RPMI7951 (cell line): Measurements from ENCODE around the gene MAP6. TPM values are rescaled to one million over a fixed set of nuclear protein-coding genes. Genes with fewer than 3 reads are reported as not detected.

Source experiments
- DNase-seq: peaks from one replicate; pipeline ENCODE4 v3.0.0-alpha.2; 2012; ENCODE audit warnings: low read depth
- total RNA-seq: library from RNA; depleted of rRNA; stranded (reverse); fragments of >200 nt; shearing (Covaris generic); gene quantifications from 2 replicates; pipeline ENCODE4 v1.2.3, GENCODE V29; 2014

MAP6 gene
- total RNA-seq, 1 experiment from 2014 or later, result not detected

DNA sequence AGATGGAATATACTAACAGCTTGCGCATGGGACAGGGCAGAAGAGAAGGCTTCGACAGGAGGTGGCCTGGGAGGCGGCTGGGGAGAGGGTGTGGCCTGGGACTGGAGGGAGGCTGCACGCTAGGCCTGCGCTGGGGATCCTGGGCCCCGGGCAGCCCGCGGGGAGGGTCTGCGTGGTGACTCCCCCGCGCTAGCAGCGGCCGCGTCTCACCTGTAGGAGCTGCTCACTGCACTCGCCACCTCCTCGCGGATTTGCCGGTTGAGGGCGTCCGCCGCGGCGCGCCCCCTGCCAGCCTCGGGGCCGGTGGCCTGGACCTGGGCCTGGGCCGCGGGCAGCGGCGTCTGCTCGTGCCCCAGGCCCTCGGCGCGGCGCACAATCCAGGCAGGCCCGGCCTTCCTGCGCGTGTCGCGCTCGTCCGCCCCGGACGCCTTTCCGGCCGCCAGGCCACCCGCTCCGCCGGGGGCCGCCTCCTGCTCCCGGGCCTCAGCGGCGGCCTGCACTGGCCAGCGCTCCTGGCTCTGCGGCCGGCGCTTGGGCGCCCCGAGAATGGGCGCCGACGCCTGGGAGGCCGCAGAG is 1.5 kb downstream of the MAP6 start:
- no peak for DNase-seq

- DNase-seq, result no peak
These were observed 2.8 kb downstream of the MAP6 start for GRCh38 chr11:75665990-75666389.

- DNase-seq, result no peak
These were observed 3.7 kb downstream of the MAP6 start for GRCh38 chr11:75665126-75665525.

- DNase-seq, result no peak
These were observed 4.4 kb downstream of the MAP6 start for GRCh38 chr11:75664389-75664788.

DNA sequence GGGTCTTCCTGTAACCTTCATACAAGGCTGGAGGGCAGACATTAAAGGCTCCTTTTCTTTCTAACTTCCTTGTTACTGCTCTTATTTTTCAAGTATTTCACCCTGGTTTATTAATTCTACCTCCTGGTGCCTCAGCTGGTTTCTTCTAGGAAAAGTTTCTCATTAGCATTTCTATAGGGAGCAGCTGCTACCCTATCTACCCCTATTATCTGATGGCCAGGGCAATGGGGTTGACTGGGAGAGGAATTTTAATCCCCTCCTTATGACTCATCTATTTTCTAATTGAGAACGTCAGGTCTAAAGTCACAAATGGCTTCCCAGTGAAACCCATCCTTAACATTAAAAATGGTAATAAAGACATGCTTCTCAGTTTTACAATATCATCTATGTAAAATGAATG is 5.0 kb downstream of the MAP6 start:
- DNase-seq, result no peak

GRCh38 chr11:75659836-75660235 is 9.0 kb downstream of the MAP6 start:
- DNase-seq, result no peak

- no peak for DNase-seq
These were observed 12.7 kb downstream of the MAP6 start for GRCh38 chr11:75656044-75656727.

DNA sequence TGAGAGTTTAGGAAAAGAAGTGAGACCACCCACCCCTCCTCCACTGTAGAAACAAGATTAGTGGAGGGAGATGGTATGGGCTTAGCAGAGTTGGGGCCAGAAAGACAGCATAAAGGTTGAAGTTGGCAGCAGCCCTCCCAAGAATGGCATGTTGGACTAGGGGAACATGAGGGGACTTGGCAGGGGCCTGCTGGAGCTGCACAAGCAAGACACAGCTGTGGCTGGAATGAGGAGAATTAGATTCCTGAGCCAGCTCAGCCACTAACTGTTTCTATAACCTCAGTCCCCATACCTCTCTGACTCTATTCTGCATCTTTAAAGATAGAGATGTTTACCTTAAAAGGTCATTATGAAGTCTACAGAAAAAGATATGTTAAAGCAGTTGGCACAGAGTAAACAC is 13.2 kb downstream of the MAP6 start:
- DNase-seq, result no peak

GRCh38 chr11:75654314-75654713 is 14.5 kb downstream of the MAP6 start:
- no peak for DNase-seq

DNA sequence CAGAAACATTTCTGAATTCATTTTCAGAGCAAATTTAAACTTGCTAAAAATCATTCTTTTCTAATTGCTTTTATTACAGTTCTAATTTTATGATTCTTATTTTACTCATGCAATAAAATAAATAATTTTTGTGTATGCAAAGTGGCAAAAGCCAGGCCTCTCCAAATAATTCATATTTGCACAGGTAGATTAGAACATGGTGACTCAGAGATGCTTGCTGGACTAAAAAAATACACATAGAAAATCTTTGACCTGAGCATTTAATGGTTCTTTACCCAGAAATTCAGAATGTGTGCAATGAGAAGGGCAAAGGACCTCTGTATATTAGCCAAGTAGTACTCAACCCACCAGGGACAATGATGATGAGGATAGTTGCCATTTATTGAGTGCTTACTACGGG is 15.3 kb downstream of the MAP6 start:
- DNase-seq, result no peak

DNA sequence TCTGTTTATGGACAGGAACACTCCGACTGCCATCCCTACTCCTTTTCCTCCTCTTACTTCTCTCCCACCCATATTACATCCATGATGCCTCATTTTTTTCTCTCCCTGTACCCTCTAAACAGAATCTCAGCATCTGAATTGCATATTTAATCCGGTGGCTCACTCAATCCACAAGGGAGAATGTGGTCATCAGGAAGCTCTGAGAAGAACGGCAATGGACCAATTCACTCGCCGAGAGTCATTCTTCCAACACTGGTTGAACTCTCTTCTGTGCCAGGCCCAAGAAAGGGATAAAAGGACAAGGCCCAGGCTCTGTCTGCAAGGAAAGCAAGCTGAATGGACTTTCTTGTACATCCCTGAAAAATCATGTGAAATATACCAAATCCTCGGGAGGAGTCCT is 15.9 kb downstream of the MAP6 start:
- no peak for DNase-seq

DNA sequence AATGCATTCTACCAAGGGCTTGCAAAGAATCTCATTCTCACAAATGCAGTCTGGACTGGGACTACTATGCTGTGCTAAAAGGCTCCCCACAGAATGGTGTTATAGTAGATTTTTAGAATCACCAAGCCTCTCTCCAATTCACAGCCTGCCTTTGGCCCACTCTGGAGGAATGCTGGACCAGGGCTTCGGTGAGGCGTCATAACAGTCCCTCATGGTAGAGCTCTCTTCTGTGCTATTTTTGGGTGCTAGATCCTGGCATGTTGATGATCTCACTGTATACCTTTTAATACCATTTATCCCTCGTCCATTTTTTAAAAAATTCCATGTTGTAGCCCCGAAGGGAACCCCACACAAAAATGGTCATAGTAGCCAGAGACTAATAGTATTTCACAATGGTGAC is 17.6 kb downstream of the MAP6 start:
- no peak for DNase-seq

- DNase-seq, result no peak
These were observed 18.6 kb downstream of the MAP6 start for GRCh38 chr11:75650167-75650723.

GRCh38 chr11:75644946-75645345 is 23.9 kb downstream of the MAP6 start:
- DNase-seq, result no peak

- DNase-seq, result no peak
These were observed 24.5 kb downstream of the MAP6 start for GRCh38 chr11:75644370-75644769.

DNA sequence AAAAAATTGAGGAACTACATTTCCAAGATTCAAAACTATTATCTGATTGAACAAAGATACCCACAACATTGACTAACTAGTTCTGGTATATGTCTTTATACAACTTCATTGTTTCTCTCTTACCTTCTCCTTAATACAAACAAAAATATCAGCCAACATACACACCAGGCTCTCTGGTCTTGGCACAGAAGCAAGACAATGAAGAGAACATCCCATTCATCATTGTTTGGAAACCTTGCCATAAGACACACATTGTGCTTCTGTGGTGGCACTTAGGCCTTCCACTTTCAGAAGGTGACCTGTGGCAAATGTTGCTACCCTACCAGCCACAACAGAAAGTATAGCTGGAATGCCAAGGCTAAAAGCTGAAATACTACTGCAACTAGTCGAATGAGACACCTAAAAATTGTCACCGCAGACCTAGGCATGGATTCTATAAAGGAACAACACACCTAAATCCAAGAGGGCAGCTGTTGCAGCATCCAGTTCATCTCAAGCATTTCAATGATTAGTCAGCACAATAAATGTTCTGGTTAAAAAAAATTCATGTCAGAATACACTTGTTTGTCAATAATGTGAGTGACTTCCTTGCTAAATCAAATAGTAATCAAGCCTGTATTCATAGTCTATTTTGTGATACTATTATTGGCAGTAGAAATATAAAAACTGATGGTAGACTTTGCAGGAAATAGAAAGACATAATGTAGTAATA is 26.3 kb downstream of the MAP6 start:
- no peak for DNase-seq

GRCh38 chr11:75639762-75640181 is 29.1 kb downstream of the MAP6 start:
- peak; percentile 76 for DNase-seq

DNA sequence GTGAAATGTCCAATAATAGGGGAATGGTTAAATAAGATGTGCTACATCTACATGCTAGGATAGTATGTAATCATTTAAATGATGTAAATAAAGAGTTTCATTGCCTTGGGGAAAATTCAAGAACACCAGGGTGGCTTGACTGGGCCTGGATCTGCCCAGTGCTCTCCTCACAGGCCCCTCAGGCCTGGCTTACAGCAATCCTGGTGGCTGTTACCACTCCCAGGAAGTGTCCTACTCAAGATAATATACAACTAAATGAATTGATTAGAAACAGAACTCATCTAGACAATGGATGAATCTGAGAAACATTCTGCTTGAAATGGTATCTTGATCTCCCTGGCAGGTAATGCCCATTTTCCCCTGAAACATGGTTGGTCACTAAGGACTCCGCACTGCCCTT is 30.8 kb downstream of the MAP6 start:
- no peak for DNase-seq

DNA sequence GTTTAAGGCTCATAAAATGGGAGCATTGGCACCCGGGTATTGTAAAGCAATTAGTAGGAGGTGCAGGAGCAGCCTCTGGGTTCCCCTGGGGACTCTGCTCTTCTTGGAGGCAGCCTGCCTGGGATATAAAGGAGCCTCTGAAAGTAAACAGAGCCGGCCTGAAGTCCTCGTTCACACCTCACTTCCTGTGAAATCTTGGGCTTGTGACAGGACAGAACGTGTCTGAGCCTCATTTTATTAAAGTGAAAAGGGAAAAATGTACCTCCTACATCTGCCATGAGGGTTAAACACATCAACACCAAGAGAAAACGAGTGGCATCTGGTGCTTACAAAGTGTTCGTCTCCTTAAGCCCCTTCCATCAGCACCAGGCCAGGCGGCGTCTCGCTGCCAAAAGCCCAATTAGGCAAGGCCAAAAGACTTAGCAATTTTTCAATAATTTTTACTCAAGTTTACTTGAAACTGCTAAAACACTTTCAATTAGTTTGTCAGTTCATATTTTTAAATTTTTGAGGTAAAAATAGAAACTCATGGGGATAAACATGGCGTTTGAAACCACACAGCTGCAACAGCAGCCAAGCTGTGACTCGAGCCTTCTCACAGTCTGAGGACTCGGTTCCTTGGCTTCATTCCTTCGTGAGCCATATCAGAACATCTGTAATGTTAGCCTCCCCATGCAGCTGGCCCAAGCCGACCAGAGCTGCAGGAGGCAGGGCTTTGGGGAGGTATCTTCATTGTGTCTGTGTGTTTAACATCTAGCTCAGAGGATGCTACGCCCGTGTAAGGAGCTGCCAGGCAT is 33.6 kb downstream of the MAP6 start:
- no peak for DNase-seq

- no peak for DNase-seq
These were observed 35.3 kb downstream of the MAP6 start for GRCh38 chr11:75633409-75634066.

DNA sequence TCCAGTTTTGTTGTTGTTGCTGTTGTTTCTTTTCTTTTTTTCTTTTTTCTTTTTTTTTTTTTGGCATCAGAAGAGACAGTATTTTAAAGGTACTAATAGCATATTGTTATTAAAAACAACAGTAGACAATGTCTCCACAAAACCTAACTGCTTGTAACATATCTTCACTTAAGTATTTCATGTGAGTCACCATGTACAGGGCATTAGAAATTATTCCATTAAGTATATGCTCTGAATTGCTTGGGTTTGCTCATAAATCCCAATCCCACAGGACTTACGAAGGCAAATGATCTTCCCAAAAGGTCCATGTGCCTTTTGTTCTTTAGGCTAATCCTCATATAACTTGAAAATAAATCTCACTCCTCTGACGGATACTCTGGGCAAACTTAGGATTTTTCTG is 35.9 kb downstream of the MAP6 start:
- no peak for DNase-seq

GRCh38 chr11:75632450-75632849 is 36.4 kb downstream of the MAP6 start:
- no peak for DNase-seq
